ENCODE measurements around the gene NRIP1. TPM values are rescaled to one million over a fixed set of nuclear protein-coding genes. Genes with fewer than 3 reads are reported as not detected.

NRIP1 gene
- total RNA-seq, 1 experiment from 2014 or later, result 10.4 TPM

DNA sequence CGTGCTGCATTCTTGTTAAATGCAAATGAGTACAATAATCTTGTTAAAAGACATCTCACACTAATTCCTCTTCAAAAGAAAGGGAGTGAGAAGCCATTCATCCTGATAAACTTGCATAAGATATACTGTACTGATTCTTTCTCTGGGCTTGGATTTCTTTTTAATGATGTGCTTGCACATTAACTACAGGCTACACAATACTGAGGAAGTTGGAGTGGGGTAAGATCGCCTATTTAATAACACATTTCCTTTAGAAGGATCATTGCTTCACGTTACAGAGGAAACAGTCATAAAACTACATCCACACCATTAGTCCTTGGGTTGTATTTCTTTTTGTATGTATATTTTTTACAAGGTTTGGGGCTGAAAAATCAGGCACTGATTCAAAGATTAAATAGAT is 36.6 kb downstream of the NRIP1 start:
- Histone ChIP-seq H4K5ac (ENCODE audit: insufficient read length, low read depth, low read length) (no peak overlapping the region), H4K91ac (ENCODE audit: insufficient read length, low read depth, low read length) (no peak overlapping the region), H3K23ac (ENCODE audit: insufficient read length, low read depth, low read length) (no peak overlapping the region), H3K4me1 (ENCODE audit: insufficient read depth, low read length) (no peaks in the 10 kb centered on the region), H2AFZ (ENCODE audit: low read length) (no peak overlapping the region), H3K18ac (ENCODE audit: insufficient read length, low read depth, low read length) (no peak overlapping the region), H3K9ac (ENCODE audit: extremely low read depth, insufficient read length, low read length) (no peak overlapping the region), H2AK5ac (ENCODE audit: insufficient read length, low read length) (no peak overlapping the region), H3K4ac (ENCODE audit: low read depth, low read length) (no peak overlapping the region), H3K27me3 (ENCODE audit: insufficient read depth, low read length) (no peaks in the 10 kb centered on the region), H2BK20ac (ENCODE audit: low read depth, low read length, poor library complexity, severe bottlenecking) (no peak overlapping the region), H3K79me1 (ENCODE audit: insufficient read depth, low read depth, low read length, poor library complexity, severe bottlenecking) (no peaks in the 10 kb centered on the region), H3K27ac (ENCODE audit: insufficient read length, low read depth, low read length) (no peak overlapping the region), H3K23me2 (ENCODE audit: insufficient read length, low read depth, low read length, poor library complexity, severe bottlenecking) (no peaks in the 10 kb centered on the region), H3K9me3 (ENCODE audit: control insufficient read depth, low read depth, low read length) (no peaks in the 10 kb centered on the region), H2BK12ac (ENCODE audit: insufficient read length, low read depth, low read length) (no peak overlapping the region), H2BK15ac (ENCODE audit: low read depth, low read length) (no peak overlapping the region), H2BK5ac (ENCODE audit: insufficient read length, low read length) (no peak overlapping the region), H4K20me1 (ENCODE audit: control insufficient read depth, insufficient read depth, insufficient read length) (no peaks in the 10 kb centered on the region), H3K4me2 (ENCODE audit: insufficient read depth, insufficient read length, low read length) (no peak overlapping the region), H4K8ac (replicated peaks; ENCODE audit: insufficient read length, low read depth, low read length) (no peak overlapping the region), H3K79me2 (ENCODE audit: insufficient read depth, low read length) (no peaks in the 10 kb centered on the region; the same call in 1 of the 2 replicates), H3K56ac (ENCODE audit: insufficient read length, low read depth, low read length) (no peak overlapping the region), H2BK120ac (ENCODE audit: low read depth, low read length, poor library complexity, severe bottlenecking) (no peak overlapping the region), H3K14ac (ENCODE audit: insufficient read depth, low read length) (no peak overlapping the region), H3T11ph (ENCODE audit: low read length) (no peak overlapping the region)
- Mint-ChIP-seq H3K27me3 (ENCODE audit: low read depth) (no peaks in the 10 kb centered on the region), H3K4me1 (peaks cover 0 to 7% of the 10 kb centered on the region in 2 experiments; a peak in 3 of 4 replicates), H3K27ac (no peak overlapping the region), H3K9me3 (no peaks in the 10 kb centered on the region; a peak in 1 of 5 replicates), H3K36me3 (ENCODE audit: insufficient read depth in 1 of 3, low read depth in 3 of 3) (no peaks in the 10 kb centered on the region; a peak in 1 of 7 replicates), H3K4me3 (no peak overlapping the region)
- no CpG with 5 or more reads among the region's 3 CpGs for WGBS (ENCODE audit: extremely low coverage, insufficient read length, low lambda C conversion rate)
- TF ChIP-seq, protein P1, sequence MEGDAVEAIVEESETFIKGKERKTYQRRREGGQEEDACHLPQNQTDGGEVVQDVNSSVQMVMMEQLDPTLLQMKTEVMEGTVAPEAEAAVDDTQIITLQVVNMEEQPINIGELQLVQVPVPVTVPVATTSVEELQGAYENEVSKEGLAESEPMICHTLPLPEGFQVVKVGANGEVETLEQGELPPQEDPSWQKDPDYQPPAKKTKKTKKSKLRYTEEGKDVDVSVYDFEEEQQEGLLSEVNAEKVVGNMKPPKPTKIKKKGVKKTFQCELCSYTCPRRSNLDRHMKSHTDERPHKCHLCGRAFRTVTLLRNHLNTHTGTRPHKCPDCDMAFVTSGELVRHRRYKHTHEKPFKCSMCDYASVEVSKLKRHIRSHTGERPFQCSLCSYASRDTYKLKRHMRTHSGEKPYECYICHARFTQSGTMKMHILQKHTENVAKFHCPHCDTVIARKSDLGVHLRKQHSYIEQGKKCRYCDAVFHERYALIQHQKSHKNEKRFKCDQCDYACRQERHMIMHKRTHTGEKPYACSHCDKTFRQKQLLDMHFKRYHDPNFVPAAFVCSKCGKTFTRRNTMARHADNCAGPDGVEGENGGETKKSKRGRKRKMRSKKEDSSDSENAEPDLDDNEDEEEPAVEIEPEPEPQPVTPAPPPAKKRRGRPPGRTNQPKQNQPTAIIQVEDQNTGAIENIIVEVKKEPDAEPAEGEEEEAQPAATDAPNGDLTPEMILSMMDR (conservative IDR thresholded peaks at IDR 0.05), result no peak
- DNase-seq, result no peak
